Activated T-helper 1 cell treated with anti-CD3 and anti-CD28 coated beads, Interleukin-12 subunit alpha, Interleukin-12 subunit beta, Interleukin-2, Interleukin-4 antibody, amounts not matched to agents 30 ng/mL and 10 ng/mL and 1 ng/mL, durations not matched to agents 14 hours and 24 hours and 36 hours (primary cell): ENCODE data around the gene SCIMP. TPM values are rescaled to one million over a fixed set of nuclear protein-coding genes. Genes with fewer than 3 reads are reported as not detected.
"Not testable (repeated sequence)": the region's sequence is repeated elsewhere in the genome, so short reads cannot be mapped to it uniquely, and the experiment has no call there.

Experiments used
- DNase-seq: peaks from one replicate; pipeline ENCODE4 v3.0.0; 2021; ENCODE audit warnings: low spot score
- H3K27ac Mint-ChIP-seq: one replicate; pipeline ENCODE4 v1.8.0; 2021; ENCODE audit warnings: mild to moderate bottlenecking, mixed read lengths
- H3K27me3 Mint-ChIP-seq: one replicate; pipeline ENCODE4 v1.8.0; 2022; ENCODE audit warnings: mild to moderate bottlenecking, moderate library complexity, mixed read lengths; ENCODE audit not compliant: insufficient read depth
- H3K36me3 Mint-ChIP-seq: one replicate; pipeline ENCODE4 v1.8.0; 2021; ENCODE audit warnings: low read depth, mixed read lengths
- H3K4me1 Mint-ChIP-seq: one replicate; pipeline ENCODE4 v1.8.0; 2021; ENCODE audit warnings: low read depth, mixed read lengths
- H3K4me3 Mint-ChIP-seq: one replicate; pipeline ENCODE4 v1.8.0; 2021; ENCODE audit warnings: mild to moderate bottlenecking, moderate library complexity, mixed read lengths
- H3K9me3 Mint-ChIP-seq: one replicate; pipeline ENCODE4 v1.8.0; 2021; ENCODE audit warnings: mixed read lengths
- intact Hi-C: fragments of 100-400 bp; cut with micrococcal nuclease; formaldehyde crosslinking; loops from one replicate; pipeline ENCODE4 v1.15.1; 2024
- total RNA-seq: library from RNA; stranded (reverse); gene quantifications from 2 replicates; pipeline ENCODE4 v1.2.3, GENCODE V29; 2022

Gene SCIMP
- total RNA-seq, 1 donor from 2014 or later, result not detected

DNA sequence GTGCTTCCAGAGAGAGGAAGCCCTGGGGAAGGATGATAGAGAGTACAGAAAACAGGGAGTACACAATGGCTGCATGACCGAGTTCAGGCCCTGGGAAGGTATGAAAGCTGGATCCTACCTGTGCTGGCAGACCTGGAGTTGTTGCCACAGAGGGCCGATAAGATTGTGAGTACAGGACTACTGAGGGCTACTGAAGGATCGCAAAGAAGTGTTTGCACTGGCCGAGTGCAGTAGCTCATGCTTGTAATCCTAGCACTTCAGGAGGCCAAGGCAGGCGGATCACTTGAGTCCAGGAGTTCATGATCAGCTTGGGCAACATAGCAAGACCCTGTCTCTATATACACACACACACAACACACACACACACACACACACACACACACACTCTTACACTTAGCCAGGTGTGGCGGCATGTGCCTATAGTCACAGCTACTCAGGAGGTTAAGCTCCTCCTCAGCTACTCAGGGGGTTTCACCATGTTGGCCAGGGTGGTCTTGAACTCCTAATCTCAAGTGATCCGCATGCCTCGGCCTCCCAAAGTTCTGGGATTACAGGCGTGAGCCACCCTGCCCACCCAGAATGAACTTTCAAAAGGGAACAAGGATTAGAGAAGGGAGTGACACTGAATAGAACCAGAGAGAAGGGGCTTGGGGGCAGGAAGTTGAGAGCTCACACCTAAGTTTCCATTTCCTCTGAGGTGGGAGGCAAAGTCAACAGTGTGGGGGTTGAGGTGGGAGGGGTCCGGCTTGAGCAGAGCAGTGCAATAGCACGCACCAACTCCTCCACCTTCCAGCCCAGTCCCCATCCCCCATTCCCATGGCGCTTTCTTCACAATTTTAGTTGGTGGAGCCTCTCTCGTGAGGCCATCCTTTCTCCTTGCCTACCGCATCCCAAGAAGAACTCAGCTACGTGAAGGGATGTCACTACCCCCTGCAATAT, 7.5 kb downstream of the SCIMP start:
- intact Hi-C loops, result no loop called here
- Mint-ChIP-seq H3K27me3 (no peaks in the 10 kb centered on the region), H3K36me3 (no peaks in the 10 kb centered on the region), H3K4me1 (peaks cover 17% of the 10 kb centered on the region), H3K27ac (no peak overlapping the region), H3K9me3 (no peaks in the 10 kb centered on the region), H3K4me3 (no peak overlapping the region)
- DNase-seq, result no peak

DNA sequence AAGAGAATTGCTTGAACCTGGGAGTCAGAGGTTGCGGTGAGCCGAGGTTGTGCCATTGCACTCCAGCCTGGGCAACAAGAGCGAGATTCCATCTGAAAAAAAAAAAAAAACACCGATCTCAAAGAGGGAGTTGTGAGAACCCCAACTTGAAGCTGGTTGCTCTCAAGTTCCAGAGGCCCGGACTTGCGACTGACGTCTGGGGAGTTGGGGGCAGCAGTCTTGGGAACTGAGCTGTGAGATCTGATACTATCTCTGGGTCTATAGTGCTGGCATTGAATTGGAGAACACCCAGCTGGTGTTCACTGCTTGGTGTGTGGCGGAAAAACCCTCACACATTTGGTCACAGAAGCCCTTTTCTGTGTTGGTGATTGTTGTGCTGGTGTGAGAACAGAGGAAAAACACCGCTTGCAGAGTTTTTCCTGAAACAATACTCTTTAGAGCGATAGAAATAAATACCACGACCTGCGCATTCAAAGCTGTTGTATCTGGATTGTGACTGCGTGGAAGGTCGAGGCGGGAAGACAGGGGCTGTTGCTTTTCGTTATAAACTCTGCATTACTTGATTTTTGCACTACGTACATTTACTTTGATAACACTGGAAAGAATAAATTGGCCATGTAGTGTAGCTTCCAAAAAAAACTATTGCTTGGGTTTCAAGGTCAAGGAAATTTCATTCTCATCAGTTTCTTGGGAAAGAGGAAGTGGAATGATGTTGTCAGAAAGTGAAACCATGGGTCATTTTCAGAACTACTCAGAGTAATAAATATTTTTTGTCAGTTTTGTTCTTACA, 8.8 kb downstream of the SCIMP start:
- Mint-ChIP-seq H3K4me3 (no peak overlapping the region), H3K36me3 (no peaks in the 10 kb centered on the region), H3K27ac (no peak overlapping the region), H3K4me1 (peaks cover 17% of the 10 kb centered on the region), H3K27me3 (no peaks in the 10 kb centered on the region), H3K9me3 (no peaks in the 10 kb centered on the region)
- intact Hi-C loops, result no loop called here
- DNase-seq, result no peak

DNA sequence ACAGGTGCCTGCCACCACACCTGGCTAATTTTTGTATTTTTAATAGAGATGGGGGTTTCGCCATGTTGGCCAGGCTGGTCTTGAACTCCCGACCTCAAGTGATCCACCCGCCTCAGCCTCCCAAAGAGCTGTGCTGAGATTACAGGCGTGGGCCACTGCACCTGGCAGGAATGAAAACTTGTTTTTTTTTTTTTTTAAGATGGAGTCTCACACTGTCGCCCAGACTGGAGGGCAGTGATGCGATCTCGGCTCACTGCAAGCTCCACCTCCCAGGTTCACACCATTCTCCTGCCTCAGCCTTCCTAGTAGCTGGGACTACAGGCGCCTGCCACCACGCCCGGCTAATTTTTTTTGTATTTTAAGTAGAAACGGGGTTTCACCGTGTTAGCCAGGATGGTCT, 12.7 kb downstream of the SCIMP start:
- H3K4me3 Mint-ChIP-seq, H3K27ac Mint-ChIP-seq, H3K27me3 Mint-ChIP-seq, intact Hi-C loops, DNase-seq, H3K4me1 Mint-ChIP-seq, H3K36me3 Mint-ChIP-seq, H3K9me3 Mint-ChIP-seq: not testable (repeated sequence)

DNA sequence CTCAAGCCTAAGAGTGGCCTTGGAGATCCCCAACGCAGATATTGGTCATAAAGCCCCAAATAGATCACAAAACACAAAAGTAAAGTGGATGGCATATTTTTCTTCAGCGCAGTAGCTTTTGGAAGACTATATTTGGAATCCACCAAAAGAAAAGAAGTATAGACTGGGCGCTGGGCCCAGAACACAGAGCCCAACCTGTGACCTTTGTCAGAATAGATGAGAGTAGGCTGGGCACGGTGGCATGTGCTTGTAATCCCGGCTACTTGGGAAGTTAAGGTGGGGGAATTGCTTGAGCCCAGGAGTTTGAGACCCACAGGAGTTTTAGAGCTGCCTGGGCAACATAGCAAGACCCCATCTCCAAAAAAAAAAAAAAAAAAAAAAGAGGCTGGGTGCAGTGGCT, 14.6 kb downstream of the SCIMP start:
- Mint-ChIP-seq H3K9me3 (no peaks in the 10 kb centered on the region), H3K27ac (no peak overlapping the region), H3K4me1 (no peaks in the 10 kb centered on the region), H3K36me3 (no peaks in the 10 kb centered on the region), H3K4me3 (no peak overlapping the region), H3K27me3 (no peaks in the 10 kb centered on the region)
- intact Hi-C loops, result no loop called here
- DNase-seq, result no peak

DNA sequence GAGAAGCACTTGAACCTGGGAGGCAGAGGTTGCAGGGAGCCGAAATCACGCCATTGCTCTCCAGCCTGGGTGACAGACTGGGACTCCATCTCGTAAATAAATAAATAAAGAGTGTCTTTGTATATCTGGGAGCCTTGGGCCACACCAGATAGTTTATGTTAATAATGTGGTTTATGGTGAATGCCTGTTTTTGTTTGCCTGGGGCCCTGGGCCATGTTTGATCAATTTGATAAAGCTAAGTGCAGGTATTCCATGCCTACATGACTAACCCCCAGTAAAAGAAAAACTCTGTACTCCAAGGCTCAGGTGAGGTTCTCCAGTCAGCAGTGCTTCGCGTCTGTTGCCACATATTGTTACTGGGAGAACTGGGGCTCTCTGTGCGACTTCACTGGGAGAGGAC, 15.1 kb downstream of the SCIMP start:
- H3K27me3 Mint-ChIP-seq, result no peaks in the 10 kb centered on the region
- H3K4me1 Mint-ChIP-seq, result no peaks in the 10 kb centered on the region
- no peaks in the 10 kb centered on the region for H3K9me3 Mint-ChIP-seq
- H3K27ac Mint-ChIP-seq, result no peak overlapping the region
- H3K36me3 Mint-ChIP-seq, result no peaks in the 10 kb centered on the region
- H3K4me3 Mint-ChIP-seq, result no peak overlapping the region
- DNase-seq, result no peak
- intact Hi-C loops, result no loop called here

DNA sequence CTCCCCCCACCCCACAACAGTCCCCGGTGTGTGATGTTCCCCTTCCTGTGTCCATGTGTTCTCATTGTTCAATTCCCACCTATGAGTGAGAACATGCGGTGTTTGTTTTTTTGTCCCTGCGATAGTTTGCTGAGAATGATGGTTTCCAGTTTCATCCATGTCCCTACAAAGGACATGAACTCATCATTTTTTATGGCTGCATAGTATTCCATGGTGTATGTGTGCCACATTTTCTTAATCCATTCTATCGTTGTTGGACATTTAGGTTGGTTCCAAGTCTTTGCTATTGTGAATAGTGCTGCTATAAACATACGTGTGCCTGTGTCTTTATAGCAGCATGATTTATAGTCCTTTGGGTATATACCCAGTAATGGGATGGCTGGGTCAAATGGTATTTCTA, 17.1 kb downstream of the SCIMP start:
- H3K4me1 Mint-ChIP-seq, DNase-seq, H3K27me3 Mint-ChIP-seq, H3K4me3 Mint-ChIP-seq, H3K9me3 Mint-ChIP-seq, intact Hi-C loops, H3K27ac Mint-ChIP-seq, H3K36me3 Mint-ChIP-seq: not testable (repeated sequence)

DNA sequence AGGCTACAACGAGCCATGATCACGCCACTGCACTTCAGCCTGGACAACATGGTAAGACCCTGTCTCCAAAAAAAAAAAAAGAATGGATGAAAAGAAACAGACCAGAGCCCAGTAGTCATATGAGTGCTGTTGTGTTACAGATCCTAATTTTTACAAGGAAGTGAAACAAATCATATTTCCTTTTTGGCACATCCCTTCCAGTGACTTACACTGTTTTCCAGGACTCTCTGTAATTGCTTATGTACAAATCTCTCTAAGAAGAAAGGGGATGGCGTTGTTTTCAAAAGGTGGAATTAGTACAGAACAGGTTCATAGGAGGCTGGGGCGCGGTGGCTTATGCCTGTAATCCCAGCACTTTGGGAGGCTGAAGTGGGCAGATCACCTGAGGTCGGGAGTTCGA, 23.2 kb downstream of the SCIMP start:
- H3K4me1 Mint-ChIP-seq, result no peaks in the 10 kb centered on the region
- H3K9me3 Mint-ChIP-seq, result no peaks in the 10 kb centered on the region
- H3K36me3 Mint-ChIP-seq, result no peaks in the 10 kb centered on the region
- no peaks in the 10 kb centered on the region for H3K27me3 Mint-ChIP-seq
- intact Hi-C loops, result no loop called here
- H3K27ac Mint-ChIP-seq, result no peak overlapping the region
- no peak for DNase-seq
- H3K4me3 Mint-ChIP-seq, result no peak overlapping the region

DNA sequence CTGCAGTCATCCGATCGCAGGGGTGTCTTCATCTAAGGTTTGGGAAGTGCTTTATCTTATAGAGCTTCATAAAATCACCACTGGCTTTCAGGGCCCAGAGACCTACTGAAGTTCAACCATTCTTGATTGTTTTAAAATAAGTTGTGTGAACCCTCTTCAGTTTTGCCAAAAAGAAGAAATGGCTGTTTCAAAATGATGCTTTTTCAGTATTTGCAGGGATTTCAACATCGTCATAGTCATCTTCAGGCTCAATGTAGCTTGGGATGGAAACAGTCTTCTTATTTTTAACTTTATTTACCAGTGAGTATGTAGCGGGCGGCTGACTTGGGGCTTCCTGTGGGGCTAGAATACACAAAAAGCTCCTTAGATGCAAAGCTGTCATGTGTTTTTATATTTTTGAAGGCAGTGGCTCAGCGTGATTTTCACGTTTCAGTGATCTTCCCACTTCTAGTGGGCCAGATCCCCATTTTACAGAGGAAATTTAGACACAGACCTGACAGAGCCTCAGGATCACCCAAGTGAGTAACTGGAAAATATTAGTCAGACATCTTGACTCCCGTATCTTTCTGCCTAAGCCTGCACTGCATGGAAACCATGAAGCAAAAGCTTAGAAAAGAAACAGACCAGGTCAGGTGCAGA, 23.9 kb downstream of the SCIMP start:
- Mint-ChIP-seq H3K27me3 (no peaks in the 10 kb centered on the region), H3K4me1 (no peaks in the 10 kb centered on the region), H3K36me3 (no peaks in the 10 kb centered on the region), H3K27ac (no peak overlapping the region), H3K4me3 (no peak overlapping the region), H3K9me3 (no peaks in the 10 kb centered on the region)
- DNase-seq, result no peak
- intact Hi-C loops, result no loop called here

DNA sequence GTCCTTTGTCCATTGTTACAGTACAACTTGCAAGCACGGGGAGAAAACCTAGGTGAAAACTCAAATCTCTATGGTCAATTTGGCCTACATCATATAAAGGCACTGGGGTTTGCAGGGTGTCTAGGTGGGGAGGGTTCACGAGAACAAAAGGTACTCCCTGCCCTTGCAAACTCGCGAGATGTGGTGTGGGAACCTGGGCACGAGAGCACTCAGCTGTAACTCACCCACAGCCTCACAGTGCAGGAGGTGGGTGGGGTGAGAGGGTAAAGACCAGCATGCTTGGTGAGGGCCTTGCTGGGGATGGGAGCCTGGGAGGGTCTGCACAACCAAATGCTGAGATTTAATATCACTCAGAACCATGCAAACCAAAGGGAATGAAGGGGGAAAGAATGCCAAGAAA, 24.6 kb downstream of the SCIMP start:
- no peak overlapping the region for H3K4me3 Mint-ChIP-seq
- H3K27ac Mint-ChIP-seq, result no peak overlapping the region

DNA sequence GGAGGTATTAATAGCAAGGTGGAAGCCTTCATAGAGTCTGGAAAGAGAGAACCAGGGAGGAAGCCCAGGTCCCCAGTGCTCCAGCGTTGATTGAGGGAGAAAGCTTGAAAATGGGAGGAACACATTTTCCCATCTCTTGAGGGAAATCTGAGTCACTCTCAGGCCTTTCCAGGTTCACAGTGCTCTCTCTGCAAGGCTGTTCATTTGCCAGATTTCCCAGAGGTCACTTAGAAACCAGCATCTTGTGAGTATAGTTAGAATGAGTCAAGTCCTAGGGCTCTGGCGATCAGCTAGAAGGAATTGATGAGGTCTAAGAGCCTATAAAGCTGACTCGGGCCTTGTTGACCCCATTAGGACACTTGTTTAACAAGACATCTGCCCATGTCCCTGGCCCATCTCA, 25.3 kb downstream of the SCIMP start:
- Mint-ChIP-seq H3K9me3 (no peaks in the 10 kb centered on the region), H3K4me3 (no peak overlapping the region), H3K4me1 (no peaks in the 10 kb centered on the region), H3K27me3 (no peaks in the 10 kb centered on the region), H3K27ac (no peak overlapping the region), H3K36me3 (no peaks in the 10 kb centered on the region)
- intact Hi-C loops, result no loop called here
- no peak for DNase-seq

More for the DNA sequence above, 24.6 kb downstream of the SCIMP start:
- Mint-ChIP-seq H3K36me3 (no peaks in the 10 kb centered on the region), H3K9me3 (no peaks in the 10 kb centered on the region), H3K4me1 (no peaks in the 10 kb centered on the region), H3K27me3 (no peaks in the 10 kb centered on the region)
- intact Hi-C loops, result no loop called here
- no peak for DNase-seq

DNA sequence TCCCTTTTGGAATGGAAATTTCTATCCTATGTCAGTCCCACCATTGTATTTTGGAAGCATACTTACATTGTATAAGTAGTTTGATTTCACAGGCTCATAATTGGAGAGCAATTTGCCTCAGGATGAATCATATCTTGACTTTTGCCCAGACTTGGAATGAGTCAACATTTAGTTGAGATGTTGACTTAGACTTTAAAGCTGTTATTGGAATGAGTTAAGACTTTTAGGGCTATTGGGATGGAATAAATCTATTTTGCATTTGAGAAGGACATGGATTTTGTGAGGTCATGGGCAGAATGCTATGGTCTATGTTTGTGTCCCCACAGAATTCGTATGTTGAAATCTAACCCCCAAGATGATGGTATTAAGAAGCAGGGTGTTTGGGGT, 30.8 kb downstream of the SCIMP start:
- H3K4me1 Mint-ChIP-seq, result peaks cover 7% of the 10 kb centered on the region
- H3K4me3 Mint-ChIP-seq, result no peak overlapping the region
- DNase-seq, result no peak
- peaks cover 2% of the 10 kb centered on the region for H3K27me3 Mint-ChIP-seq
- no peaks in the 10 kb centered on the region for H3K9me3 Mint-ChIP-seq
- no peak overlapping the region for H3K27ac Mint-ChIP-seq
- no peaks in the 10 kb centered on the region for H3K36me3 Mint-ChIP-seq
- intact Hi-C loops, result no loop called here

DNA sequence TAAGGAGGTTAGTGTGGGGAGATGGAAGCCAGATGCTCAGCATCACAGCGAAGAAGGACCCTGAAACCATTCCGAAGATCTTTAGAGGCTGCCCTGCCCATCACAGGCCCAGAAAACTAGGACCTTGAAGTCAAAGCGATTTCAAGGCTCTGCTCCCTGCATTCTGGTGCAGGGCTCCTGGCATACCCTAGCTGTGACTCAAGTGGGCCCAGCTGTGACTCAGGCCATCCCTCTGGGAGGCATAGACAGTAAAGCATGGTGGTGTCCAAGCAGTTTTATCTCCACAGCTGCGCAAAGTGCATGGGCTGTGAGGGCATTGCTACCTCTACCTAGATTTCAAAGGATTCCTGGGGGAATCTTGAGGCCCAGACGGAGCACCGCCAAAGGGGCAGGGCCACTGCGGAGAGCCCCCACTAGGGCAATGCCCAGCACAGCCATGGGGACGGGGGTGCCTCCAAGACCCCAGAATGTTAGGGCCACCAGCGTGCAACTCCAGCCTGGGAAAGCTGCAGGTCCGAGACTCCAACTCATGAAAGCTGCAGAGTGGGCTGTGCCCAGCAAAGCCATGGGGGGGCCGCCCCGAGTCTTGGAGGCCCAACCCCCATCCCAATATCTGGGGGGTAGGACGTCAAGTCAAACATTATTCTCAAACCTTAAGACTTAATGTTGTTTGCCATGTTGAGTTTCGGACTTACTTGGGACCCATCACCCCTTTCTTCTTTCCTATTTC, 31.3 kb downstream of the SCIMP start:
- intact Hi-C loops, result no loop called here
- no peak overlapping the region for H3K27ac Mint-ChIP-seq
- peaks cover 2% of the 10 kb centered on the region for H3K27me3 Mint-ChIP-seq
- no peak overlapping the region for H3K4me3 Mint-ChIP-seq
- H3K4me1 Mint-ChIP-seq, result peaks cover 7% of the 10 kb centered on the region
- H3K36me3 Mint-ChIP-seq, result no peaks in the 10 kb centered on the region
- H3K9me3 Mint-ChIP-seq, result no peaks in the 10 kb centered on the region
- no peak for DNase-seq
